H1 (cell line): ENCODE measurements around the gene FGFBP1. TPM values are rescaled to one million over a fixed set of nuclear protein-coding genes. Genes with fewer than 3 reads are reported as not detected.
A peak's percentile ranks its signal among the peaks of the same experiment; 100 is the strongest.

Experiments used
- CTCF ChIA-PET: fragments of 300-600 bp; sonication (Branson Sonifier 250); formaldehyde crosslinking; loops from one replicate; lab custom pipeline; 2021; ENCODE audit not compliant: partially characterized antibody; lab: Charles Lee
- POLR2A ChIA-PET: fragments of 300-600 bp; sonication (Branson Sonifier 250); formaldehyde crosslinking; loops from one replicate; lab custom pipeline; 2021; ENCODE audit warnings: inconsistent platforms; ENCODE audit not compliant: partially characterized antibody; lab: Charles Lee
- DNase-seq, 2 experiments: peaks; one replicate each; pipeline versions ENCODE4 v3.0.0 to v3.0.0-alpha.2; 2010 to 2022; ENCODE audit warnings: low spot score in 2 of 2, low read depth in 1 of 2, mixed read lengths in 1 of 2
- FAIRE-seq: peaks from 2 replicates; lab custom pipeline; 2011; peaks lifted over from hg19 to GRCh38; lab: Jason Lieb, UNC
- H2AFZ ChIP-seq: 2 replicates; pipeline ENCODE4 v1.8.1; 2012; ENCODE audit warnings: low read length, inconsistent platforms
- H2AK5ac ChIP-seq: 2 replicates; pipeline ENCODE4 v1.6.1; 2013; ENCODE audit warnings: low read depth, low read length
- H2BK120ac ChIP-seq: replicated peaks from 2 replicates; pipeline ENCODE3; 2013; ENCODE audit warnings: low read depth, low read length, inconsistent platforms
- H2BK12ac ChIP-seq: 2 replicates; pipeline ENCODE4 v1.6.1; 2013; ENCODE audit warnings: low read depth, low read length
- H2BK15ac ChIP-seq: 2 replicates; pipeline ENCODE4 v1.6.1; 2013; ENCODE audit warnings: low read length
- H2BK20ac ChIP-seq: 2 replicates; pipeline ENCODE4 v1.6.1; 2013; ENCODE audit warnings: low read length
- H2BK5ac ChIP-seq: 2 replicates; pipeline ENCODE4 v1.6.1; 2013; ENCODE audit warnings: low read depth, low read length
- H3K14ac ChIP-seq: 2 replicates; pipeline ENCODE4 v1.6.1; 2013; ENCODE audit warnings: inconsistent platforms; ENCODE audit not compliant: insufficient read length
- H3K18ac ChIP-seq: 2 replicates; pipeline ENCODE4 v1.6.1; 2013; ENCODE audit warnings: low read length; ENCODE audit errors: extremely low read depth
- H3K23ac ChIP-seq: 2 replicates; pipeline ENCODE4 v1.6.1; 2013; ENCODE audit warnings: inconsistent platforms; ENCODE audit not compliant: insufficient read length
- H3K23me2 ChIP-seq: 2 replicates; pipeline ENCODE4 v1.6.1; 2013; ENCODE audit warnings: low read depth, low read length
- H3K27ac ChIP-seq: 2 replicates; pipeline ENCODE4 v1.6.1; 2011; ENCODE audit warnings: low read depth, low read length, inconsistent platforms
- H3K27me3 ChIP-seq, 4 experiments: replicated peaks in 1 of 4; 1 replicate in 1 of 4; 2 replicates in 3 of 4; pipeline versions ENCODE4 v1.6.1 to v1.8.1; 2011 to 2013; ENCODE audit warnings: low read length in 3 of 4, mild to moderate bottlenecking in 3 of 4, inconsistent platforms in 2 of 4, mixed read lengths in 2 of 4, moderate library complexity in 1 of 4; ENCODE audit not compliant: control insufficient read depth in 3 of 4, insufficient read depth in 3 of 4; ENCODE audit errors: extremely low read depth in 1 of 4
- H3K36me3 ChIP-seq, 4 experiments: 2 replicates each; pipeline versions ENCODE4 v1.6.1 to v1.8.1; 2011 to 2013; ENCODE audit warnings: mild to moderate bottlenecking in 4 of 4, low read length in 3 of 4, moderate library complexity in 2 of 4, control low read depth in 1 of 4, inconsistent platforms in 1 of 4; ENCODE audit not compliant: insufficient read depth in 4 of 4, control insufficient read depth in 2 of 4
- H3K4ac ChIP-seq: replicated peaks from 2 replicates; pipeline ENCODE3; 2013; ENCODE audit warnings: low read length, low read depth, mixed read lengths, inconsistent platforms; ENCODE audit not compliant: insufficient read length
- H3K4me1 ChIP-seq, 4 experiments: replicated peaks in 1 of 4; 1 replicate in 1 of 4; 2 replicates in 3 of 4; pipeline versions ENCODE4 v1.6.1 to v1.8.1; 2011 to 2013; ENCODE audit warnings: low read length in 3 of 4, inconsistent platforms in 2 of 4, mixed read lengths in 1 of 4; ENCODE audit not compliant: insufficient read depth in 4 of 4, control insufficient read depth in 3 of 4
- H3K4me2 ChIP-seq, 2 experiments: 2 replicates each; pipeline versions ENCODE4 v1.6.1 to v1.8.1; 2011 to 2013; ENCODE audit warnings: low read depth in 2 of 2, low read length in 2 of 2, control low read depth in 1 of 2, inconsistent platforms in 1 of 2, mild to moderate bottlenecking in 1 of 2; ENCODE audit not compliant: insufficient read depth in 1 of 2
- H3K4me3 ChIP-seq, 4 experiments: fragments of 200-600, 300-600 bp in 1 of 4; sonication (generic), shearing (Covaris generic), sonication (Bioruptor Twin) in 1 of 4; 2 replicates each; pipeline versions ENCODE4 v1.5.1 to v1.8.1; 2011 to 2016; ENCODE audit warnings: low read length in 4 of 4, low read depth in 3 of 4, control low read depth in 2 of 4, inconsistent platforms in 2 of 4, mild to moderate bottlenecking in 2 of 4, mixed read lengths in 1 of 4, moderate library complexity in 1 of 4; ENCODE audit not compliant: insufficient read depth in 2 of 4; ENCODE audit errors: extremely low read depth in 1 of 4
- H3K56ac ChIP-seq: replicated peaks from 2 replicates; pipeline ENCODE3; 2013; ENCODE audit warnings: low read depth, mild to moderate bottlenecking, mixed read lengths, low read length, inconsistent platforms; ENCODE audit not compliant: insufficient read length
- H3K79me1 ChIP-seq: 2 replicates; pipeline ENCODE4 v1.6.1; 2013; ENCODE audit warnings: low read depth, low read length, control low read depth
- H3K79me2 ChIP-seq, 2 experiments: 2 replicates each; pipeline versions ENCODE4 v1.6.1 to v1.8.1; 2012 to 2013; ENCODE audit warnings: low read length in 2 of 2, mild to moderate bottlenecking in 2 of 2, inconsistent platforms in 1 of 2; ENCODE audit not compliant: insufficient read depth in 2 of 2, control insufficient read depth in 1 of 2
- H3K9ac ChIP-seq, 4 experiments: replicated peaks in 1 of 4; 1 replicate in 1 of 4; 2 replicates in 3 of 4; pipeline versions ENCODE4 v1.6.1 to v1.8.1; 2011 to 2013; ENCODE audit warnings: low read depth in 3 of 4, low read length in 3 of 4, control low read depth in 2 of 4, mild to moderate bottlenecking in 2 of 4, moderate library complexity in 2 of 4, inconsistent platforms in 1 of 4; ENCODE audit errors: extremely low read depth in 1 of 4
- H3K9me3 ChIP-seq, 2 experiments: 2 replicates each; pipeline versions ENCODE4 v1.6.1 to v1.8.1; 2012 to 2013; ENCODE audit warnings: mild to moderate bottlenecking in 2 of 2, moderate library complexity in 2 of 2, control low read depth in 1 of 2, inconsistent platforms in 1 of 2, low read depth in 1 of 2, low read length in 1 of 2, mixed read lengths in 1 of 2; ENCODE audit not compliant: insufficient read depth in 2 of 2
- H4K20me1 ChIP-seq, 2 experiments: replicated peaks in 1 of 2; 2 replicates each; pipeline versions ENCODE3 to v1.8.1; 2011 to 2013; ENCODE audit warnings: inconsistent platforms in 2 of 2, low read length in 2 of 2, mild to moderate bottlenecking in 1 of 2; ENCODE audit not compliant: insufficient read depth in 2 of 2, control insufficient read depth in 1 of 2
- H4K5ac ChIP-seq: 2 replicates; pipeline ENCODE4 v1.6.1; 2013; ENCODE audit warnings: low read length, low read depth, mixed read lengths, inconsistent platforms; ENCODE audit not compliant: insufficient read length
- H4K8ac ChIP-seq: 2 replicates; pipeline ENCODE4 v1.8.0; 2013; ENCODE audit warnings: mild to moderate bottlenecking, moderate library complexity, low read length, inconsistent platforms; ENCODE audit not compliant: insufficient read depth; ENCODE audit errors: extremely low read depth
- H4K91ac ChIP-seq: replicated peaks from 2 replicates; pipeline ENCODE3; 2013; ENCODE audit warnings: low read length, mixed read lengths, inconsistent platforms; ENCODE audit not compliant: insufficient read length
- ASH2L ChIP-seq: fragments of 200-600, 300-600 bp; sonication (generic); IDR thresholded peaks from one replicate; pipeline ENCODE4 v1.7.1; 2017; ENCODE audit warnings: low read length
- TCF12 ChIP-seq: IDR thresholded peaks from 2 replicates; pipeline ENCODE4 v1.6.1; 2011; ENCODE audit warnings: low read depth, mild to moderate bottlenecking, low read length
- WGBS, 2 experiments: shearing (Covaris generic) in 1 of 2; methylation state at CpG; one replicate each; pipeline versions ENCODE4 v1.1.6 to v1.1.7; 2013 to 2015; ENCODE audit warnings: low lambda C conversion rate in 2 of 2, mixed read lengths in 2 of 2, inconsistent platforms in 1 of 2, low coverage in 1 of 2, missing lambda C conversion rate in 1 of 2; ENCODE audit not compliant: insufficient replicate concordance in 2 of 2, insufficient coverage in 1 of 2, insufficient read length in 1 of 2; ENCODE audit errors: extremely low coverage in 1 of 2, missing lambda C conversion rate in 1 of 2; 5-methylcytosine and 5-hydroxymethylcytosine counted together
- polyA plus RNA-seq, 7 experiments: library from polyadenylated mRNA; depleted of rRNA in 3 of 7; stranded (reverse) in 5 of 7; unstranded in 2 of 7; fragments of >200 nt in 5 of 7; fragments of 200-250 nt in 2 of 7; gene quantifications; 1 replicate in 5 of 7; 2 replicates in 1 of 7; 4 replicates in 1 of 7; pipeline versions ENCODE4 v1.2.1 to v1.2.3, GENCODE V29; 2011 to 2013; ENCODE audit warnings: missing spikeins in 2 of 7, mixed read lengths in 2 of 7
- total RNA-seq: library from RNA; stranded (reverse); fragmentation: NEBNext Ultra II Directional; extraction: Animal tissue kit (Norgen Biotek cat#: 25700); gene quantifications from 2 replicates; pipeline ENCODE4 v1.2.1, GENCODE V29; 2021

Gene FGFBP1
- total and polyA plus RNA-seq, 2 of the 8 experiments (the other 6 are each of a cell fraction or from before 2014, with no cell fraction given): 0.17 to 0.20 TPM

DNA sequence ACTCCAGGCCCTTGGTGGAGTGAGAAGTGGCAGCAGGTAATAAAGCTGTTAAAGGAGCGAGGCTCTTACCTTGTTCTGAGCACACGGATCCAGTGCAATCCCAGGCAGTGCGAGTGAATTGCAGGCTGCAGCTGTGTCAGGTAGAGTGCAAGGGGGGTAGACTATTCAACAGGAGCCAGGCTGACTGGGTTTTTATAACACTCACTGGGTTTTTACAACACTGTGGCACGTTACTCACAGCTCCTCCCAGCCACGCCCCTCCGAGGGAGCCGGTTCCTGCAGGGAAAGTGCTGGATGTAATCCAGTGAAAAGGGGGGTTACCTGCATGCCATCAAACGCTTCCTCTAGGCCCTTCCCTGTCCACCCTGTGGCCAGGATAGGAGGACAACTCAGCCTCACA is 358 bp downstream of the FGFBP1 start:
- POLR2A ChIA-PET: no interaction called here
- Histone ChIP-seq H3K4ac (no peak overlapping the region), H2BK120ac (no peak overlapping the region), H3K14ac (no peak overlapping the region), H4K8ac (peak overlapping the region; percentile 43; the same call in 1 of the 2 replicates), H2BK5ac (no peak overlapping the region), H2BK12ac (no peak overlapping the region), H4K91ac (no peak overlapping the region), H4K5ac (no peak overlapping the region), H3K23ac (no peak overlapping the region), H3K36me3 (no peaks in the 10 kb centered on the region), H3K79me1 (no peaks in the 10 kb centered on the region), H4K20me1 (peaks cover 0 to 3% of the 10 kb centered on the region in 2 experiments), H3K9me3 (no peaks in the 10 kb centered on the region), H3K4me2 (peak overlapping the region; percentile 5 to 48; a peak in 1 of 4 replicates), H3K27ac (no peak overlapping the region), H3K9ac (no peak overlapping the region; a peak in 1 of 7 replicates), H2BK20ac (no peak overlapping the region), H3K56ac (no peak overlapping the region), H3K4me3 (no peak overlapping the region), H3K4me1 (peaks cover 0 to 9% (median 3%) of the 10 kb centered on the region in 4 experiments; a peak in 2 of 7 replicates), H3K23me2 (peaks cover 4% of the 10 kb centered on the region; the same call in 1 of the 2 replicates), H3K27me3 (no peaks in the 10 kb centered on the region), H2AFZ (peak overlapping the region; percentile 94), H2AK5ac (no peak overlapping the region), H3K79me2 (no peaks in the 10 kb centered on the region), H3K18ac (no peak overlapping the region), H2BK15ac (no peak overlapping the region; the same call in 1 of the 2 replicates)
- 45% methylated on average over 8 of the region's 8 CpGs; no CpG with 5 or more reads in 1 of the 2 experiments for WGBS, 2 experiments
- no peak for TF ChIP-seq TCF12
- peak; percentile 31 for TF ChIP-seq ASH2L
- FAIRE-seq (no peak), DNase-seq (peak in 1 of 2 experiments; percentile 54)
- CTCF ChIA-PET: interaction anchor here (1.0 to 6.3 kb wide), 6 partner anchors 9 to 131 kb away, joined by 3 to 33 read pairs (median 8); no protein-coding TSS in a partner anchor
